K562 (cell line): ENCODE results near the gene SP100. TPM values are rescaled to one million over a fixed set of nuclear protein-coding genes. Genes with fewer than 3 reads are reported as not detected.

Experiments used
- ATAC-seq: fragments of 200-7000 bp; cut with Tn5 transposase; 3 replicates; pipeline ENCODE4 v1.9.1; 2020; ENCODE audit warnings: moderate library complexity
- BruUV-seq: library from RNA; stranded (reverse); fragments of 400-500 nt; replicated peaks from 2 replicates; lab custom pipeline; 2021; lab: Mats Ljungman, UMichigan
- CTCF ChIA-PET: fragments of 300-600 bp; formaldehyde crosslinking; extraction: SDS; loops from one replicate; lab custom pipeline; 2021; ENCODE audit warnings: low intra/inter-chr PET ratio; lab: Yijun Ruan, JAX
- POLR2A ChIA-PET: fragments of 300-600, 350-650 bp; sonication (Branson Sonifier 250); formaldehyde crosslinking; extraction: SDS; loops from one replicate; lab custom pipeline; 2021; ENCODE audit warnings: antibody characterized with exemption, inconsistent platforms; lab: Yijun Ruan, JAX
- DNase-seq, 4 experiments: peaks; one replicate each; pipeline versions ENCODE4 v3.0.0 to v3.0.0-alpha.2; 2011 to 2018; ENCODE audit warnings: low spot score in 3 of 4, mixed read lengths in 3 of 4; ENCODE audit errors: extremely low read depth in 1 of 4
- FAIRE-seq: peaks from 2 replicates; lab custom pipeline; 2011; peaks lifted over from hg19 to GRCh38; lab: Jason Lieb, UNC
- H2AFZ ChIP-seq: 2 replicates; pipeline ENCODE4 v1.6.0; 2011; ENCODE audit warnings: low read depth, low read length, control low read depth, inconsistent platforms
- H3K27ac ChIP-seq: fragments of 200-600 bp; 3 replicates; pipeline ENCODE4 v1.8.0; 2011; ENCODE audit warnings: low read depth, mild to moderate bottlenecking, control low read depth, inconsistent platforms, low read length, moderate library complexity, mixed read lengths; ENCODE audit errors: extremely low read depth
- H3K27me3 ChIP-seq, 2 experiments: fragments of 300-600 bp in 1 of 2; 2 replicates in 1 of 2; 3 replicates in 1 of 2; pipeline versions ENCODE4 v1.6.0 to v1.8.0; 2011; ENCODE audit warnings: inconsistent platforms in 2 of 2, low read length in 2 of 2, mild to moderate bottlenecking in 1 of 2, mixed read lengths in 1 of 2, moderate library complexity in 1 of 2; ENCODE audit not compliant: control insufficient read depth in 2 of 2, insufficient read depth in 2 of 2
- H3K36me3 ChIP-seq: fragments of 300-600 bp; 3 replicates; pipeline ENCODE4 v1.8.0; 2011; ENCODE audit warnings: mild to moderate bottlenecking, low read length, inconsistent platforms; ENCODE audit not compliant: control insufficient read depth, insufficient read depth
- H3K4me1 ChIP-seq, 2 experiments: fragments of 200-600 bp in 1 of 2; replicated peaks in 1 of 2; 2 replicates in 1 of 2; 3 replicates in 1 of 2; pipeline versions ENCODE4 v1.5.1 to v1.8.0; 2011; ENCODE audit warnings: inconsistent platforms in 2 of 2, low read length in 2 of 2, mild to moderate bottlenecking in 1 of 2, mixed read lengths in 1 of 2, moderate library complexity in 1 of 2; ENCODE audit not compliant: control insufficient read depth in 2 of 2, insufficient read depth in 2 of 2
- H3K4me2 ChIP-seq: 2 replicates; pipeline ENCODE4 v1.6.1; 2011; ENCODE audit warnings: low read length, control low read depth, inconsistent platforms, mixed read lengths; ENCODE audit not compliant: insufficient read depth
- H3K4me3 ChIP-seq: fragments of 200-600 bp; sonication (generic), shearing (Covaris generic); 2 replicates; pipeline ENCODE4 v1.5.1; 2016; ENCODE audit warnings: control low read depth, inconsistent platforms
- H3K79me2 ChIP-seq: fragments of 200-600 bp; 3 replicates; pipeline ENCODE4 v1.8.0; 2011; ENCODE audit warnings: low read length, inconsistent platforms; ENCODE audit not compliant: control insufficient read depth, insufficient read depth
- H3K9ac ChIP-seq, 2 experiments: 2 replicates each; pipeline versions ENCODE4 v1.6.0 to v1.6.1; 2011; ENCODE audit warnings: low read depth in 2 of 2, low read length in 2 of 2, control low read depth in 1 of 2, inconsistent platforms in 1 of 2, mild to moderate bottlenecking in 1 of 2, mixed read lengths in 1 of 2; ENCODE audit not compliant: insufficient read depth in 1 of 2
- H3K9me1 ChIP-seq: one replicate; pipeline ENCODE4 v1.6.0; 2011; ENCODE audit warnings: inconsistent platforms, mild to moderate bottlenecking, low read length, moderate library complexity; ENCODE audit not compliant: control insufficient read depth, insufficient read depth
- H3K9me3 ChIP-seq: replicated peaks from 2 replicates; pipeline ENCODE4 v1.5.1; 2011; ENCODE audit warnings: low read depth, low read length, inconsistent platforms; ENCODE audit not compliant: control insufficient read depth, insufficient read depth
- H4K20me1 ChIP-seq: replicated peaks from 2 replicates; pipeline ENCODE4 v1.6.1; 2011; ENCODE audit warnings: low read length, inconsistent platforms, mixed read lengths; ENCODE audit not compliant: control insufficient read depth, insufficient read depth
- ATF3 ChIP-seq, 2 experiments: fragments of 450-650 bp in 1 of 2; sonication (generic) in 1 of 2; formaldehyde crosslinking in 1 of 2; IDR thresholded peaks in 1 of 2; conservative IDR thresholded peaks in 1 of 2; 2 replicates each; pipeline versions ENCODE4 v1.6.1 to v1.8.1; 2016 to 2023; ENCODE audit warnings: mild to moderate bottlenecking in 2 of 2, moderate library complexity in 2 of 2, inconsistent platforms in 1 of 2, missing genetic modification reagents in 1 of 2
- CEBPB ChIP-seq: fragments of 450-650 bp; IDR thresholded peaks from 2 replicates; pipeline ENCODE4 v1.6.1; 2016; ENCODE audit warnings: missing genetic modification characterization, missing compliant biosample characterization
- CEBPG ChIP-seq, 3 experiments: fragments of 200-800 bp in 1 of 3; sonication (Bioruptor generic) in 1 of 3; sonication (generic) in 1 of 3; formaldehyde crosslinking in 1 of 3; IDR thresholded peaks in 2 of 3; conservative IDR thresholded peaks in 1 of 3; 2 replicates each; pipeline versions ENCODE4 v1.6.1 to v1.8.0; 2016 to 2022; ENCODE audit warnings: missing compliant biosample characterization in 2 of 3, missing genetic modification characterization in 2 of 3, mild to moderate bottlenecking in 1 of 3, missing genetic modification reagents in 1 of 3
- COPS2 ChIP-seq: fragments of 450-650 bp; conservative IDR thresholded peaks from 2 replicates; pipeline ENCODE4 v1.6.1; 2016; ENCODE audit warnings: mild to moderate bottlenecking, moderate library complexity
- TRIM24 ChIP-seq, 2 experiments: fragments of 450-650 bp; IDR thresholded peaks; 2 replicates each; pipeline ENCODE4 v1.6.1; 2016
- WGBS: fragments of 100-300 bp; shearing (Covaris generic); methylation state at CpG from one replicate; pipeline ENCODE4 v1.1.6; 2016; ENCODE audit warnings: low coverage, mixed read lengths; ENCODE audit not compliant: insufficient coverage; ENCODE audit errors: missing lambda C conversion rate; 5-methylcytosine and 5-hydroxymethylcytosine counted together
- in situ Hi-C: fragments of 300-500 bp; cut with MboI; formaldehyde crosslinking; loops from 4 replicates; pipeline ENCODE4 v1.15.0; 2018; ENCODE audit warnings: inconsistent platforms, mixed read lengths
- intact Hi-C: fragments of 100-400 bp; cut with micrococcal nuclease; formaldehyde crosslinking; loops from 2 replicates; pipeline ENCODE4 v1.14.2; 2022
- polyA plus RNA-seq, 8 experiments: library from polyadenylated mRNA; depleted of rRNA in 4 of 8; stranded (reverse) in 5 of 8; unstranded in 3 of 8; fragments of >200 nt; fragmentation: Nextera tagmentation in 2 of 8; fragmentation: Illumina TruSeq in 1 of 8; extraction: Ambion mirVana in 2 of 8; extraction: Trizol in 1 of 8; gene quantifications; 2 replicates each; pipeline versions ENCODE4 v1.2.1 to v1.2.3, GENCODE V29; 2011 to 2014; ENCODE audit warnings: inconsistent platforms in 1 of 8, missing spikeins in 1 of 8
- total RNA-seq, 7 experiments: library from RNA; depleted of rRNA in 6 of 7; stranded (reverse); fragments of >200 nt in 6 of 7; fragmentation: Illumina TruSeq in 2 of 7; extraction: Trizol in 2 of 7; gene quantifications; 2 replicates each; pipeline versions ENCODE4 v1.2.1 to v1.2.3, GENCODE V29; 2011 to 2021; ENCODE audit warnings: low replicate concordance in 1 of 7

Gene SP100
- total and polyA plus RNA-seq, 9 of the 15 experiments (the other 6 are each of a cell fraction or from before 2014, with no cell fraction given): 19.2 to 39.2 (median 34.6) TPM

GRCh38 chr2:230425377-230425776, 9.4 kb downstream of the SP100 start:
- H2AFZ ChIP-seq: no peak overlapping the region
- peaks cover 10% of the 10 kb centered on the region; the same call in 1 of the 3 replicates for H3K36me3 ChIP-seq
- H3K4me1 ChIP-seq: peaks cover 0 to 4% of the 10 kb centered on the region in 2 experiments; a peak in 1 of 5 replicates
- CTCF ChIA-PET: no interaction called here
- H3K27ac ChIP-seq: no peak overlapping the region
- H3K9me3 ChIP-seq: peaks cover 2% of the 10 kb centered on the region
- intact Hi-C loops (no loop called here), in situ Hi-C loops (no loop called here)
- H3K79me2 ChIP-seq: peaks cover 51% of the 10 kb centered on the region
- POLR2A ChIA-PET: no interaction called here
- DNase-seq (no peak), ATAC-seq (no peak), FAIRE-seq (no peak)
- WGBS: 70% methylated on average over 1 of the region's 1 CpG
- peak; percentile 64 for TF ChIP-seq CEBPB (tag)
- peak in 1 of 2 experiments; percentile 36; a peak in 1 of 4 replicates for TF ChIP-seq TRIM24 (IDR thresholded peaks at IDR 0.05)
- peak; percentile 62 for TF ChIP-seq ATF3 (IDR thresholded peaks at IDR 0.05)
- no peak for TF ChIP-seq ATF3 (CRISPR knock-in tag; conservative IDR thresholded peaks at IDR 0.05)
- TF ChIP-seq CEBPG (CRISPR knock-in tag; IDR thresholded peaks at IDR 0.05): no peak
- peak; percentile 62 to 70 for TF ChIP-seq CEBPG (tag; conservative IDR thresholded peaks at IDR 0.05 in 1 of 2, IDR thresholded peaks at IDR 0.05 in 1 of 2)
- TF ChIP-seq COPS2: no peak
- no peak overlapping the region for H3K4me3 ChIP-seq
- H4K20me1 ChIP-seq: no peaks in the 10 kb centered on the region
- H3K9me1 ChIP-seq: no peaks in the 10 kb centered on the region
- BruUV-seq: no TSS peak
- no peaks in the 10 kb centered on the region for H3K27me3 ChIP-seq
- no peak overlapping the region for H3K9ac ChIP-seq
- H3K4me2 ChIP-seq: no peak overlapping the region
